Fibroblast of lung (primary cell): Measurements from ENCODE around the gene PANX2. TPM values are rescaled to one million over a fixed set of nuclear protein-coding genes. Genes with fewer than 3 reads are reported as not detected.
"Not testable (repeated sequence)": the region's sequence is repeated elsewhere in the genome, so short reads cannot be mapped to it uniquely, and the experiment has no call there.

Experiments
- DNase-seq, 2 donors: peaks; one replicate each; pipeline versions ENCODE4 v3.0.0 to v3.0.0-alpha.2; 2010; ENCODE audit warnings: low read depth in 2 of 2
- H2AFZ ChIP-seq: 2 replicates; pipeline ENCODE4 v1.5.1; 2012; ENCODE audit warnings: low read length, control low read depth, inconsistent platforms
- H3K27ac ChIP-seq: 2 replicates; pipeline ENCODE4 v1.5.1; 2011; ENCODE audit warnings: low read length, control low read depth; ENCODE audit not compliant: insufficient read depth
- H3K27me3 ChIP-seq: 2 replicates; pipeline ENCODE4 v1.5.1; 2011; ENCODE audit warnings: mild to moderate bottlenecking, low read length; ENCODE audit not compliant: control insufficient read depth, insufficient read depth
- H3K36me3 ChIP-seq: 2 replicates; pipeline ENCODE4 v1.5.1; 2011; ENCODE audit warnings: low read length; ENCODE audit not compliant: control insufficient read depth, insufficient read depth
- H3K4me1 ChIP-seq: 2 replicates; pipeline ENCODE4 v1.5.1; 2011; ENCODE audit warnings: low read length; ENCODE audit not compliant: control insufficient read depth, insufficient read depth; ENCODE audit errors: extremely low read depth
- H3K4me2 ChIP-seq: 2 replicates; pipeline ENCODE4 v1.5.1; 2011; ENCODE audit warnings: low read length, control low read depth; ENCODE audit not compliant: insufficient read depth; ENCODE audit errors: extremely low read depth
- H3K4me3 ChIP-seq, 4 experiments: fragments of 200-600 bp in 1 of 4; sonication (generic) in 1 of 4; replicated peaks in 1 of 4; 2 replicates each; pipeline ENCODE4 v1.5.1; 2011 to 2016; ENCODE audit warnings: low read length in 4 of 4, low read depth in 3 of 4, mild to moderate bottlenecking in 3 of 4, control low read depth in 2 of 4, inconsistent platforms in 1 of 4, mixed read lengths in 1 of 4; ENCODE audit not compliant: insufficient read depth in 1 of 4; ENCODE audit errors: control extremely low read depth in 1 of 4
- H3K79me2 ChIP-seq: 2 replicates; pipeline ENCODE4 v1.5.1; 2012; ENCODE audit warnings: mild to moderate bottlenecking, low read length, inconsistent platforms; ENCODE audit not compliant: control insufficient read depth, insufficient read depth
- H3K9ac ChIP-seq: 2 replicates; pipeline ENCODE4 v1.5.1; 2011; ENCODE audit warnings: mild to moderate bottlenecking, low read length, control low read depth; ENCODE audit not compliant: insufficient read depth
- H3K9me3 ChIP-seq: 2 replicates; pipeline ENCODE4 v1.5.1; 2012; ENCODE audit warnings: low read depth, low read length; ENCODE audit not compliant: control insufficient read depth, insufficient read depth
- H4K20me1 ChIP-seq: 2 replicates; pipeline ENCODE4 v1.5.1; 2011; ENCODE audit warnings: low read length; ENCODE audit not compliant: control insufficient read depth, insufficient read depth; ENCODE audit errors: extremely low read depth
- EZH2 ChIP-seq: IDR thresholded peaks from 2 replicates; pipeline ENCODE4 v1.5.1; 2012; ENCODE audit warnings: low read length, control low read depth, mild to moderate bottlenecking; ENCODE audit errors: missing control alignments
- polyA plus RNA-seq, 2 donors: library from polyadenylated mRNA; depleted of rRNA in 1 of 2; stranded (reverse) in 1 of 2; unstranded in 1 of 2; fragments of >200 nt; gene quantifications; 2 replicates each; pipeline ENCODE4 v1.2.1, GENCODE V29; 2011 to 2012; ENCODE audit warnings: missing spikeins in 1 of 2
- total RNA-seq: library from RNA; depleted of rRNA; stranded (reverse); fragments of >200 nt; gene quantifications from 2 replicates; pipeline ENCODE4 v1.2.1, GENCODE V29; 2014
- TF ChIP-seq, protein P1 (sequence below), 2 donors: IDR thresholded peaks in 1 of 2; conservative IDR thresholded peaks in 1 of 2; 1 replicate in 1 of 2; 2 replicates in 1 of 2; pipeline ENCODE4 v1.5.1; 2011 to 2012; ENCODE audit warnings: low read length in 2 of 2, control low read depth in 1 of 2, inconsistent platforms in 1 of 2, low read depth in 1 of 2, mild to moderate bottlenecking in 1 of 2

PANX2 gene
- total and polyA plus RNA-seq, 2 donors (not counting 1 experiment from before 2014, with no cell fraction given), result 0.17 to 0.45 TPM

DNA sequence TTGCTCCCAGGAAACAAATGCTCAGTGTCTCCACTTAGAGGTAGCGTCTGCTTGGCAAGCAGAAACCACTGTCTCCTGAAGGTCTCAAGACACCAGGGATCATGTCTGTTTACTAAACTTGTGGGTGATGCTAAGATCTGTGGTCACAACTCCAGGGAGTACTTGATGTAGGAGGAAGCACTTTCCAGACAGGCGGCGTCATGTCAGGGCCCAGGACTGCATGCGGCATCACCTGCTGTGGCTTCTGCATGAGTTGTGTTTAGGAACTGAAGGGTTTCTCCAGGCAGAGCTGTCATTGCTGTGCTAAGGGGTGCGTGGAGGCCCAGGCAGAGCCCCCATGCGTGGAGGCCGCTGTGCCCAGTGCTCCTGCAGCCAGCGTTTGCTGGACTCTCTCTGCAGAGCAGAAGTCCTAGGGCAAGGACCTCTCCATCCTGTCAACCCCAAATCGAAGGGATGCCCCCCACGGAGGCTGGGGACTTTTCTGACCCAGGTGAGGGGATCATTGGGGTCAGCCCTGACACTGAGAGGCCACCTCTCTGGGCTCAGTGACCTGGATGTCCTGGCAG lies 8.1 kb upstream of the PANX2 start:
- DNase-seq, result no peak
- Histone ChIP-seq H3K4me3 (no peak overlapping the region), H3K9me3 (no peaks in the 10 kb centered on the region), H3K79me2 (no peaks in the 10 kb centered on the region), H3K9ac (no peak overlapping the region), H3K4me2 (no peak overlapping the region), H3K36me3 (no peaks in the 10 kb centered on the region), H3K4me1 (no peaks in the 10 kb centered on the region), H3K27ac (no peak overlapping the region), H3K27me3 (no peaks in the 10 kb centered on the region), H2AFZ (no peak overlapping the region), H4K20me1 (no peaks in the 10 kb centered on the region)
- TF ChIP-seq EZH2, result no peak
- TF ChIP-seq, protein P1, sequence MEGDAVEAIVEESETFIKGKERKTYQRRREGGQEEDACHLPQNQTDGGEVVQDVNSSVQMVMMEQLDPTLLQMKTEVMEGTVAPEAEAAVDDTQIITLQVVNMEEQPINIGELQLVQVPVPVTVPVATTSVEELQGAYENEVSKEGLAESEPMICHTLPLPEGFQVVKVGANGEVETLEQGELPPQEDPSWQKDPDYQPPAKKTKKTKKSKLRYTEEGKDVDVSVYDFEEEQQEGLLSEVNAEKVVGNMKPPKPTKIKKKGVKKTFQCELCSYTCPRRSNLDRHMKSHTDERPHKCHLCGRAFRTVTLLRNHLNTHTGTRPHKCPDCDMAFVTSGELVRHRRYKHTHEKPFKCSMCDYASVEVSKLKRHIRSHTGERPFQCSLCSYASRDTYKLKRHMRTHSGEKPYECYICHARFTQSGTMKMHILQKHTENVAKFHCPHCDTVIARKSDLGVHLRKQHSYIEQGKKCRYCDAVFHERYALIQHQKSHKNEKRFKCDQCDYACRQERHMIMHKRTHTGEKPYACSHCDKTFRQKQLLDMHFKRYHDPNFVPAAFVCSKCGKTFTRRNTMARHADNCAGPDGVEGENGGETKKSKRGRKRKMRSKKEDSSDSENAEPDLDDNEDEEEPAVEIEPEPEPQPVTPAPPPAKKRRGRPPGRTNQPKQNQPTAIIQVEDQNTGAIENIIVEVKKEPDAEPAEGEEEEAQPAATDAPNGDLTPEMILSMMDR (conservative IDR thresholded peaks at IDR 0.05 in 1 of 2, IDR thresholded peaks at IDR 0.05 in 1 of 2; ENCODE audit: low read depth in 1 of 2, low read length in 2 of 2), result no peak

DNA sequence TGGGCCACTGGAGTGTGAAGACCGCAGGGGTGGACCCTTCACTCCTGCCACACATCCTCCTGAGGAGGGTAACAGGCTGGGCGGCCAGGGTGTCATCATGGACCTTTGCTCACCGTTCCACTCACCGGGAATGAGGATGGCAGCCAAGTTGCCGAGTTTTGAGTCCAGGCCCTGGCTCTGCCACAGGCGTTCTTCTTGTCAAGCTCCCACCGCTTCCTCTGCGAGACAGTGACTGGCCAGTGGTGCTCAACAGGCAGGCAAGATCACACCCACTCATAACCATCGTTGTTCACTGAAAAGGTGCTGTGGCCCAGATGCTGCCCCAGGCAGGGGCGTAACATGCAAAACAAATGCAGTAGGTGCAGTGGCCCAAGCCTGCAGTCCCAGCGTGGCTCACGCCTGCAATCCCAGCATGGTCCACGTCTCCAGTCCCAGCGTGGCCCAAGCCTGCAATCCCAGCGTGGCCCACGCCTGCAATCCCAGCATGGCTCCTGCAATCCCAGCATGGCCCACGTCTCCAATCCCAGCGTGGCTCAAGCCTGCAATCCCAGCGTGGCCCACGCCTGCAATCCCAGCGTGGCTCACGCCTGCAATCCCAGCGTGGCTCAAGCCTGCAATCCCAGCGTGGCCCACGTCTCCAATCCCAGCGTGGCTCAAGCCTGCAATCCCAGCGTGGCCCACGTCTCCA lies 5.0 kb upstream of the PANX2 start:
- TF ChIP-seq, protein P1 (conservative IDR thresholded peaks at IDR 0.05 in 1 of 2, IDR thresholded peaks at IDR 0.05 in 1 of 2; ENCODE audit: low read depth in 1 of 2, low read length in 2 of 2), result no peak
- TF ChIP-seq EZH2, result no peak
- Histone ChIP-seq H3K79me2 (no peaks in the 10 kb centered on the region), H3K27ac (no peak overlapping the region), H3K4me1 (no peaks in the 10 kb centered on the region), H3K36me3 (no peaks in the 10 kb centered on the region), H4K20me1 (no peaks in the 10 kb centered on the region), H3K4me2 (no peak overlapping the region), H2AFZ (no peak overlapping the region), H3K27me3 (peaks cover 13% of the 10 kb centered on the region), H3K9me3 (no peaks in the 10 kb centered on the region), H3K4me3 (no peak overlapping the region), H3K9ac (no peak overlapping the region)
- no peak for DNase-seq

DNA sequence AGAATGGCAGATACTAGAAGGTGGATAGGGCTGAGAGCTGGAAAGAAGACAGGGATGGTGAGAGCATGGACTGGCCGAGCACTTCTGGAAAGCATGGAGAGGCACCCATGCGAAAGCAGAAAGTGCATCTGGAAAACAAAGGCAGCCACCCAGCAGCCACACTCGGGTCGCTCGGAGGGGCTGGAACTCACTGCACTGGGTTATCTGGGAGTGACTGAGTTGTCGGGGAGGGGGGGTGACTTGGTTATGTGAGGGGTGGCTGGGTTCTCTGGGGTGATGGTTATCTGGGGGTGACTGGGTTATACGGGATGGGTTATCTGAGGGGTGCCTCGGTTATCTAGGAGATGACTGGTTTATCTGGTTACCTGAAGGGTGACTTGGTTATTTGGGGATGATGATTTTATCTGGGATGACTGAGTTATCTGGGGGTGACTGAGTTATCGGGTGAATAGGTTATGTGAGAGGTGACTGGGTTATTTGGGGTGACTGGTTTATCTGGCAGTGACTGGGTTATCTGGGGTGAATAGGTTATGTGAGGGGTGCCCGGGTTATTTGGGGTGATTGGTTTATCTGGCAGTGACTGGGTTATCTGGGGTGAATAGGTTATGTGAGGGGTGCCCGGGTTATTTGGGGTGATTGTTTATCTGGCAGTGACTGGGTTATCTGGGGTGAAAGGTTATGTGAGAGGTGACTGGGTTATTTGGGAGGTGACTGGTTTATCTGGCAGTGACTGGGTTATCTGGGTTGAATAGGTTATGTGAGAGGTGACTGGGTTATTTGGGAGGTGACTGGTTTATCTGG lies 2.6 kb upstream of the PANX2 start:
- H3K36me3 ChIP-seq, result no peaks in the 10 kb centered on the region
- no peaks in the 10 kb centered on the region for H3K79me2 ChIP-seq
- no peaks in the 10 kb centered on the region for H3K4me1 ChIP-seq
- DNase-seq, result no peak
- peaks cover 13% of the 10 kb centered on the region for H3K27me3 ChIP-seq
- no peaks in the 10 kb centered on the region for H3K9me3 ChIP-seq
- TF ChIP-seq EZH2, result no peak
- TF ChIP-seq, protein P1 (conservative IDR thresholded peaks at IDR 0.05 in 1 of 2, IDR thresholded peaks at IDR 0.05 in 1 of 2; ENCODE audit: low read depth in 1 of 2, low read length in 2 of 2), result no peak
- no peak overlapping the region for H3K27ac ChIP-seq
- H4K20me1 ChIP-seq, result no peaks in the 10 kb centered on the region
- no peak overlapping the region for H3K4me2 ChIP-seq
- H2AFZ ChIP-seq, result no peak overlapping the region
- no peak overlapping the region for H3K4me3 ChIP-seq
- no peak overlapping the region for H3K9ac ChIP-seq

DNA sequence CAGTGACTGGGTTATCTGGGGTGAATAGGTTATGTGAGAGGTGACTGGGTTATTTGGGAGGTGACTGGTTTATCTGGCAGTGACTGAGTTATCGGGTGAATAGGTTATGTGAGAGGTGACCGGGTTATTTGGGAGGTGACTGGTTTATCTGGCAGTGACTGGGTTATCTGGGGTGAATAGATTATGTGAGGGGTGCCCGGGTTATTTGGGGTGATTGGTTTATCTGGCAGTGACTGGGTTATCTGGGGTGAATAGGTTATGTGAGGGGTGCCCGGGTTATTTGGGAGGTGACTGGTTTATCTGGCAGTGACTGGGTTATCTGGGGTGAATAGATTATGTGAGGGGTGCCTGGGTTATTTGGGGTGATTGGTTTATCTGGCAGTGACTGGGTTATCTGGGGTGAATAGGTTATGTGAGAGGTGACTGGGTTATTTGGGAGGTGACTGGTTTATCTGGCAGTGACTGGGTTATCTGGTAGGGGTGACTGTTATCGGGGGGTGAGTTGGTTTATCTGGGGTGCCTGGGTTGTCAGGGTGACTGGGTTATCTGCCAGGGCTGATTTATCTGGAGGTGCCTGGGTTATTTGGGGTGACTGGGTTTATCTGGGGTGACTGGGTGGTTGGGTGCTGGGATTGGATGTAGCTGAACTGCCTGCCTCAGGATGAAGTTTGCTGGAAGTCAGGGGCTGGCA lies 1.9 kb upstream of the PANX2 start:
- not testable (repeated sequence) for DNase-seq, H3K27ac ChIP-seq, H3K79me2 ChIP-seq, H3K4me3 ChIP-seq, H3K9me3 ChIP-seq, H4K20me1 ChIP-seq, H3K4me1 ChIP-seq, H3K4me2 ChIP-seq, H3K36me3 ChIP-seq, H2AFZ ChIP-seq, H3K9ac ChIP-seq
- peaks cover 13% of the 10 kb centered on the region for H3K27me3 ChIP-seq
